Loucy (cell line): ENCODE results near the gene EIF3B.
"Not testable (repeated sequence)": the region's sequence is repeated elsewhere in the genome, so short reads cannot be mapped to it uniquely, and the experiment has no call there.

Experiments
- H2AFZ ChIP-seq: fragments of 200-600 bp; sonication (generic); 2 replicates; pipeline ENCODE4 v1.6.0; 2016; ENCODE audit warnings: antibody characterized with exemption, mild to moderate bottlenecking, low read length, moderate library complexity
- H3F3A ChIP-seq: fragments of 200-600 bp; 2 replicates; pipeline ENCODE4 v1.6.0; 2016; ENCODE audit warnings: antibody characterized with exemption, low read depth, mild to moderate bottlenecking
- H3K27me3 ChIP-seq: fragments of 200-600 bp; sonication (generic); 2 replicates; pipeline ENCODE4 v1.6.1; 2014; ENCODE audit warnings: low read length, mild to moderate bottlenecking; ENCODE audit not compliant: insufficient read depth, poor library complexity, severe bottlenecking
- H3K36me3 ChIP-seq: fragments of 200-600 bp; sonication (generic); 2 replicates; pipeline ENCODE4 v1.6.1; 2016; ENCODE audit warnings: low read length; ENCODE audit not compliant: insufficient read depth
- H3K4me1 ChIP-seq: fragments of 200-600 bp; sonication (generic); 2 replicates; pipeline ENCODE4 v1.5.1; 2014; ENCODE audit warnings: low read length, mild to moderate bottlenecking; ENCODE audit not compliant: insufficient read depth, poor library complexity, severe bottlenecking
- H3K4me2 ChIP-seq: fragments of 200-600 bp; sonication (generic); 2 replicates; pipeline ENCODE4 v1.6.0; 2014; ENCODE audit warnings: antibody characterized with exemption, low read length, low read depth, mild to moderate bottlenecking; ENCODE audit not compliant: poor library complexity, severe bottlenecking
- H3K4me3 ChIP-seq: fragments of 200-600 bp; sonication (generic); 2 replicates; pipeline ENCODE4 v1.5.1; 2014; ENCODE audit warnings: low read length, mild to moderate bottlenecking, mixed read lengths; ENCODE audit not compliant: poor library complexity, severe bottlenecking
- H3K79me2 ChIP-seq: fragments of 200-600 bp; sonication (generic); 2 replicates; pipeline ENCODE4 v1.6.1; 2014; ENCODE audit warnings: low read length; ENCODE audit not compliant: insufficient read depth
- H3K9ac ChIP-seq: fragments of 200-600 bp; sonication (generic); 2 replicates; pipeline ENCODE4 v1.6.0; 2014; ENCODE audit warnings: mild to moderate bottlenecking, low read depth, low read length, moderate library complexity; ENCODE audit not compliant: poor library complexity, severe bottlenecking
- H3K9me2 ChIP-seq: fragments of 200-600 bp; sonication (generic); replicated peaks from 2 replicates; pipeline ENCODE4 v1.6.1; 2016; ENCODE audit warnings: low read depth, low read length, mixed read lengths
- H3K9me3 ChIP-seq: fragments of 200-600 bp; sonication (generic); 2 replicates; pipeline ENCODE4 v1.6.1; 2014; ENCODE audit warnings: mild to moderate bottlenecking, antibody characterized with exemption, low read length, low read depth; ENCODE audit not compliant: insufficient read depth
- H4K20me1 ChIP-seq: fragments of 200-600 bp; sonication (generic); 2 replicates; pipeline ENCODE4 v1.6.0; 2014; ENCODE audit warnings: antibody characterized with exemption, low read length, mild to moderate bottlenecking; ENCODE audit not compliant: insufficient read depth, poor library complexity, severe bottlenecking
- EZH2phosphoT487 ChIP-seq: fragments of 200-600 bp; IDR thresholded peaks from 2 replicates; pipeline ENCODE4 v1.6.1; 2018; ENCODE audit warnings: antibody characterized with exemption, mild to moderate bottlenecking, moderate library complexity, borderline replicate concordance
- TF ChIP-seq, protein P1 (sequence below): fragments of 200-600 bp; sonication (generic); conservative IDR thresholded peaks from 2 replicates; pipeline ENCODE4 v1.5.1; 2014; ENCODE audit warnings: mild to moderate bottlenecking, antibody characterized with exemption, low read length

The EIF3B gene

DNA sequence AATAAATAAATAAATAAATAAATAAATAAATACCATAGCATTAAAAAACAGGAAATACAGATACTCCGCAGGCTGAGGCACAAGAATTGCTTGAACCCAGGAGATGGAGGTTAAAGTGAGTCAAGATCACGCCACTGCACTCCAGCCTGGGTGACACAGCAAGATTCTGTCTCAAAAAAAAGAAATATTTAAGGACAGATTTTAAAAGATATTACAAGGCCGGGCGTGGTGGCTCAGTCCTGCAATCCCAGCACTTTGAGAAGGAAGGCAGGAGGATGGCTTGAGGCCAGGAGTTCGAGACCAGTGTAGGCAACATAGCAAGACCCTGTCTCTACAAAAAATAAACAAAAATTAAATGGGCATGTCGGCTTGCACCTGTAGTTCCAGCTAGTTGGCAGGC, 22.9 kb upstream of the EIF3B start:
- Histone ChIP-seq H3K27me3 (no peaks in the 10 kb centered on the region), H3F3A (no peaks in the 10 kb centered on the region), H3K4me3 (no peak overlapping the region), H4K20me1 (no peaks in the 10 kb centered on the region), H2AFZ (no peak overlapping the region), H3K9me2 (no peaks in the 10 kb centered on the region), H3K9ac (no peak overlapping the region), H3K9me3 (no peaks in the 10 kb centered on the region), H3K4me2 (no peak overlapping the region), H3K36me3 (no peaks in the 10 kb centered on the region), H3K79me2 (no peaks in the 10 kb centered on the region), H3K4me1 (no peaks in the 10 kb centered on the region)
- TF ChIP-seq, protein P1, sequence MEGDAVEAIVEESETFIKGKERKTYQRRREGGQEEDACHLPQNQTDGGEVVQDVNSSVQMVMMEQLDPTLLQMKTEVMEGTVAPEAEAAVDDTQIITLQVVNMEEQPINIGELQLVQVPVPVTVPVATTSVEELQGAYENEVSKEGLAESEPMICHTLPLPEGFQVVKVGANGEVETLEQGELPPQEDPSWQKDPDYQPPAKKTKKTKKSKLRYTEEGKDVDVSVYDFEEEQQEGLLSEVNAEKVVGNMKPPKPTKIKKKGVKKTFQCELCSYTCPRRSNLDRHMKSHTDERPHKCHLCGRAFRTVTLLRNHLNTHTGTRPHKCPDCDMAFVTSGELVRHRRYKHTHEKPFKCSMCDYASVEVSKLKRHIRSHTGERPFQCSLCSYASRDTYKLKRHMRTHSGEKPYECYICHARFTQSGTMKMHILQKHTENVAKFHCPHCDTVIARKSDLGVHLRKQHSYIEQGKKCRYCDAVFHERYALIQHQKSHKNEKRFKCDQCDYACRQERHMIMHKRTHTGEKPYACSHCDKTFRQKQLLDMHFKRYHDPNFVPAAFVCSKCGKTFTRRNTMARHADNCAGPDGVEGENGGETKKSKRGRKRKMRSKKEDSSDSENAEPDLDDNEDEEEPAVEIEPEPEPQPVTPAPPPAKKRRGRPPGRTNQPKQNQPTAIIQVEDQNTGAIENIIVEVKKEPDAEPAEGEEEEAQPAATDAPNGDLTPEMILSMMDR: no peak
- no peak for TF ChIP-seq EZH2phosphoT487

DNA sequence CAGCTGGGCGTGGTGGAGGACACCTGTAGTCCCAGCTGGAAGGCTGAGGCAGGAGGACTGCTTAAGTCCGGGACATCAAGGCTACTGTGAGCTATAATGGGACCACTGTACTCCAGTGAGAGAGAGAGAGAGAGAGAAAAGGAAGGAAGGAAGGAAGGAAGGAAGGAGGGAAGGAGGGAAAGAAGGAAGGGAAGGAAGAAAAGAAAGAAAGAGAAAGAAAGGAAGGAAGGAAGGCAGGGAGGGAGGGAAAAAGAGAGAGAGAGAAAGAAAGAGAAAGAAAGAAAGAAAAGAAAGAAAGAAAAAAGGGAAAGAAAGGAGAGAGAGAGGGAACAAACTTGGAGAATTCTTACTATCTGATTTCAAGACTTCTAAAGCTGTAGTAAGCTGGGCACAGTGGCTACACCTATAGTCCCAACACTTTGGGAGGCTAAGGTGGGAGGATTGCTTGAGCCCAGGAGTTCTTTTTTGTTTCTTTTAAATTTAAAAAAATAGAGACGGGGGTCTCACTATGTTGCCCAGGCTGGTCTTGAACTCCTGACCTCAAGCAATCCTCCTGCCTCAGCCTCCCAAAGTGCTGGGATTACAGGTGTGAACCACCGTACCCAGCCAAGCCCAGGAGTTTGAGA, 21.9 kb upstream of the EIF3B start:
- H2AFZ ChIP-seq, H3F3A ChIP-seq, H3K36me3 ChIP-seq, H3K27me3 ChIP-seq, H3K4me3 ChIP-seq, H3K9ac ChIP-seq, H3K9me3 ChIP-seq, H3K4me2 ChIP-seq, H3K9me2 ChIP-seq, H3K4me1 ChIP-seq, H3K79me2 ChIP-seq, H4K20me1 ChIP-seq: not testable (repeated sequence)

DNA sequence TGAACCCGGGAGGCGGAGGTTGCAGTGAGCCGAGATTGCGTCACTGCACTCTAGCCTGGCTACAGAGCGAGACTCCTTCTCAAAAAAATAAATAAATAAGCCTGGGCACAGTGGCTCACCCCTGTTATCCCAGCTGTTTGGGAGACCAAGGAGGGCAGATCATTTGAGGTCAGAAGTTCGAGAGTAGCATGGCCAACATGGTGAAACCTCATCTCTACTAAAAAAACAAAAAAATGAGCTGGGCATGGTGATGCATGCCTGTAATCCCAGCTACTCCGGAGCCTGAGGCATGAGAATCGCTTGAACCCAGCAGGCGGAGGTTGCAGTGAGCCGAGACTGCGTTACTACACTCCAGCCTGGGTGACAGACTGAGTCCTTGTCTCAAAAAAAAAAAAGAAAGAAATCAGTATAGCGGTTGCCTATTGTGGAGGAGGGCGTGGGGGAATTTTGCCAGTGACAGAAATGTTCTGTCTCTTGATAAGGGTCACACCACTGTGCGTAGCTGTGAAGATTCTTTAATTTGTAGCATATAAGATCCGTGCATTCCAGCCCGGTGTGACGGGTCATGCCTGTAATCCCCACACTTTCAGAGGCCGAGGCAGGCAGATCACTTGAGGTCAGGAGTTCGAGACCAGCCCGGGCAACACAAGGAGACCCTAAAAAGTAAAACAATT, 17.9 kb upstream of the EIF3B start:
- no peaks in the 10 kb centered on the region for H4K20me1 ChIP-seq
- H3K27me3 ChIP-seq: no peaks in the 10 kb centered on the region
- TF ChIP-seq, protein P1: no peak
- TF ChIP-seq EZH2phosphoT487: no peak
- H3K9me2 ChIP-seq: no peaks in the 10 kb centered on the region
- no peaks in the 10 kb centered on the region for H3K9me3 ChIP-seq
- no peak overlapping the region for H3K9ac ChIP-seq
- H3K4me3 ChIP-seq: no peak overlapping the region
- no peaks in the 10 kb centered on the region for H3K4me1 ChIP-seq
- no peak overlapping the region for H3K4me2 ChIP-seq
- no peaks in the 10 kb centered on the region for H3F3A ChIP-seq
- no peak overlapping the region for H2AFZ ChIP-seq
- no peaks in the 10 kb centered on the region for H3K79me2 ChIP-seq
- H3K36me3 ChIP-seq: no peaks in the 10 kb centered on the region

DNA sequence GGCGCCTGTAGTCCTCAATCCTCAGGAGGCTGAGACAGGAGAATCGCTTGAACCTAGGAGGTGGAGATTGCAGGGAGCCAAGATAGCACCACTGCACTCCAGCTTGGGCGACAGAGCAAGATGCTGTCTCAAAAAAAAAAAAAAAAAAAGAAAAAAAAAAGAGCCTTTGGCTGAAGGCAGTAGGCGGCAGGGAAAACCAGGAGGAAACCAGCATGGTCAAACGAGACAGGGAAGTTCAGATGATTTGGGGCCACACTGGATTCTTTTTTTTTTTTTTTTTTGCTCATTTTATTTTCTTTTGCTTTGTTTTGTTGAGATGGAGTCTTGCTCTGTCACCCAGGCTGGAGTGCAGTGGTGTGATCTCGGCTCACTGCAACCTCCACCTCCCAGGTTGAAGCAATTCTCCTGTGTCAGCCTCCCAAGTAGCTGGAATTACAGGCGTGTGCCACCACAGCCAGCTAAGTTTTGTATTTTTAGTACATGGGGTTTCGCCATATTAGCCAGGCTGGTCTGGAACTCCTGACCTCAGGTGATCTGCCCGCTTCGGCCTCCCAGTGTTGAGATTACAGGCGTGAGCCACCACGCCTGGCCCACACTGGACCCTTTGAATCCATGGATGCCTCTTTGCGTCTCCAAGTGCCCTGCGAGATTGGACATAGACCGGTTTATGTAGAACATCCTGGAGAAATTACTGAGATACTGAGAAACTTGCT, 7.1 kb upstream of the EIF3B start:
- Histone ChIP-seq H3K4me2 (peak overlapping the region; percentile 22), H2AFZ (peak overlapping the region; percentile 66; the same call in 1 of the 2 replicates), H3K4me3 (peak overlapping the region; percentile 20)
- not testable (repeated sequence) for H3K4me1 ChIP-seq, H3F3A ChIP-seq, H3K9me2 ChIP-seq, H3K36me3 ChIP-seq, H3K9ac ChIP-seq, H3K79me2 ChIP-seq, H3K9me3 ChIP-seq, H4K20me1 ChIP-seq, H3K27me3 ChIP-seq
